Fibroblast of the conjunctiva (primary cell): ENCODE results near the gene GRWD1.
A peak's percentile ranks its signal among the peaks of the same experiment; 100 is the strongest.

Source experiments
- DNase-seq: peaks from one replicate; pipeline ENCODE4 v3.0.0-alpha.2; 2010; ENCODE audit warnings: low read depth

The GRWD1 gene

DNA sequence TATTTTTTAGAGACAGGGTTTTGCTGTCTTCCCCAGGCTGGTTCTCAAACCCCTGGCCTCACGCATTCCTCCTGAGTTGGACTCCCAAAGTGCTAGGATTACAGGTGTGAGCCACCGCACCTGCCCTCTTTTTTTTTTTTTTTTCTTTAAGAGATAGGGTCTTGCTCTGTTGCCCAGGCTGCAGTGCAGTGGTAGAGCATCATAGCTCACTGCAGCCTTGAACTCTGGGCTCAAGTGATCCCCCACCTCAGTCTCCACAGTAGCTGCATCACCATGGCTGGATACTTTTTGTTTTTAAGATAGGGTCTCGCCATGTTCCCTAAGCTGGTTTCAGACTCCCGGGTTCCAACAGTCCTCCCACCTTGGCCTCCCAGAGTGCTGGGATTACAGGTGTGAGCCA, 11.1 kb downstream of the GRWD1 start:
- DNase-seq: no peak

DNA sequence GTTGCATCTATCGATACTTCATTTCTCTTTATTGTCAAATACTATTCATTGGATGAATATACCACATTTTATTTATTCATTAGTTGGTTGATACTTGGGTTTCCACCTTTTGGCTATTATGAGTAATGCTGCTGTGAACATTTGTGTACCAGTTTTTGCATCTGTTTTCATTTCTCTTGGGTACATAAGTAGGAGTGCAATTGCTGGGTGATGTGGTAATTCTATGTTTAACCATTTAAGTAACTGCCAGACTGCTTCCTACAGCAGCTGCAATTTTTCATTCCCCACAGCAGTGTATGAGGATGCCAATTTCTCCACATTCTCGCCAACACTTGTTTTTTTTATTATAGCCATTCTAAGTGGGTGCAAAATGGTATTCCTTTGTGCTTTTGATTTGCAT, 12.2 kb downstream of the GRWD1 start:
- DNase-seq: peak; percentile 58

DNA sequence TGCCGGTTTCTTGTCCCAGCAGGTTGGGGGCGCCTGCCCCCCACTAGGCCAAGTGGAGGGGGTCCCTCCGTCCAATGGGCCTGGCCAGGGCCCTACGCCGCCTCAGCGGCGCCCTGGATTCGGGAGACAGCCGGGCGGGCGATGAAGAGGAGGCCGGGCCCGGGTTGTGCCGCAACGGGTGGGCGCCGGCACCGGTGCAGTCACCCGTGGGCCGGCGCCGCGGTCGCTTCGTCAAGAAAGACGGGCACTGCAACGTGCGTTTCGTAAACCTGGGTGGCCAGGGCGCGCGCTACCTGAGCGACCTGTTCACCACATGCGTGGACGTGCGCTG, 15.8 kb downstream of the GRWD1 start:
- no peak for DNase-seq

DNA sequence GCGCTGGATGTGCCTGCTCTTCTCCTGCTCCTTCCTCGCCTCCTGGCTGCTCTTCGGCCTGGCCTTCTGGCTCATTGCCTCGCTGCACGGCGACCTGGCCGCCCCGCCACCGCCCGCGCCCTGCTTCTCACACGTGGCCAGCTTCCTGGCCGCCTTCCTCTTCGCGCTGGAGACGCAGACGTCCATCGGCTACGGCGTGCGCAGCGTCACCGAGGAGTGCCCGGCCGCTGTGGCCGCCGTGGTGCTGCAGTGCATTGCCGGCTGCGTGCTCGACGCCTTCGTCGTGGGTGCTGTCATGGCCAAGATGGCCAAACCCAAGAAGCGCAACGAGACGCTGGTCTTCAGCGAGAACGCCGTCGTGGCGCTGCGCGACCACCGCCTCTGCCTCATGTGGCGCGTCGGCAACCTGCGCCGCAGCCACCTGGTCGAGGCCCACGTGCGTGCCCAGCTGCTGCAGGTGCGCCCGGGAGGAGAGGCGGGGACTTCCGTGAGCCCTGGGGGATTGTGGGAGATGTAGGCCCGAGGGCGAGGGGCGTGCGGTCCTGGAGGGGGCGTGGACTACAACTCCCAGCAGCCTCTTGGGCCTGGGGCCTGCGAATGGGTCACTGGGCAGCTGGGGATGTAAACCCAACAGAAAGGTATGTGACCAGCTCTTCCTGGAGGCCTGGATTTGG, 16.3 kb downstream of the GRWD1 start:
- DNase-seq: no peak

DNA sequence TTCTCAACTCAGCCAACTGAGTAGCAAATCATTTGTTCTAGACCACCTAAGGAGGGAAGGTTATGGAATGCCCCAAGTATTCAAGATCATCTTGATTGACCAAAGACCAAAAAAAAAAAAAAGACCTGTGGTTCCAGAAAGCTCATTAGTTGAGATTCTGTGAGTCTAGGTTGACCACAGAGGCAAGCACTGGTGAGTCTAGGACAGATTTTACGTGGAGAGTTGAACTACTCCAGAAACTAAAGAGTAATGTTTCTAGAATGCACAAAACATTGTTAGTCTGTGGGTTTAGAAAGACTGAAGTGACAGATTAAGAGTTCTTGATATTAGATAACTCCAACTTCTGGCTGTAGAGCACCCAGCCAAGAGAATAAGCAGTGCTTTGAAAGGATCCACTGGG, 19.4 kb downstream of the GRWD1 start:
- no peak for DNase-seq

DNA sequence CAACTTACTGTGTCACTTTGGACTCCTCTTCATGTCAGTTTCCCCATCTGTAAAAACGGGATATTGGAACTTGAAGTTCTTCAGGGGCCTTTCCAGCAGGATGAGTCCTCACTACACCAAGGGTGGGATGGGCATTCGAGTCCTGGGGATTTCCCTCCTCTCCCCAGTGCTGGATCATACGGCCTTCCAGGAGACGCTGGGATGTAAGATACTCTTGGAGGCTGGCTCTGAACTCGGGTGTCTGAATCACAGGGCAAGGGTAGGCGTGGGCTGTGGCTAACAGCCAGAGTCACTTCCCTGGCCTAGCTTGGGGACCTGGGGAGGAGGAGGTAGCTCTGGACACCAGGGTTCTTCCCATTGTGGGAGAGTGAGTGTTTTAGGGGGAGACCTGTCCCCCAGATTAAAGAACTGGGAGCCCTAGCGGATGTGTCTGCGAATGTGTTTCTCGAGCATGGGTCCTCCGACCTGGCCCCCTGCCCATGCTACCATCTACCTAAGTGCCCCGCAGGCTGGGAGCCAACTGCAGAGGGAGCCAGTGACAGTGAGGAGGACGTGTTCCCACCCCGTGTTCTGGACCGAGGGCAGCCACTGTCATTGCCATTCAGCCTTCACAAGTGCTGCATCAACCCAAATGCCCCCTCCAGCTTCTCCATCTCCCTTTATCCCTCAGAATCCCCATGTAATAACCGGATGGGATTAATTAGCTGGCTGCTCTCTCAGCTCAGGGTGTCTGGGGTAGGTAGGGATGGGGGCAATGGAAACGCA, 21.0 kb downstream of the GRWD1 start:
- no peak for DNase-seq

DNA sequence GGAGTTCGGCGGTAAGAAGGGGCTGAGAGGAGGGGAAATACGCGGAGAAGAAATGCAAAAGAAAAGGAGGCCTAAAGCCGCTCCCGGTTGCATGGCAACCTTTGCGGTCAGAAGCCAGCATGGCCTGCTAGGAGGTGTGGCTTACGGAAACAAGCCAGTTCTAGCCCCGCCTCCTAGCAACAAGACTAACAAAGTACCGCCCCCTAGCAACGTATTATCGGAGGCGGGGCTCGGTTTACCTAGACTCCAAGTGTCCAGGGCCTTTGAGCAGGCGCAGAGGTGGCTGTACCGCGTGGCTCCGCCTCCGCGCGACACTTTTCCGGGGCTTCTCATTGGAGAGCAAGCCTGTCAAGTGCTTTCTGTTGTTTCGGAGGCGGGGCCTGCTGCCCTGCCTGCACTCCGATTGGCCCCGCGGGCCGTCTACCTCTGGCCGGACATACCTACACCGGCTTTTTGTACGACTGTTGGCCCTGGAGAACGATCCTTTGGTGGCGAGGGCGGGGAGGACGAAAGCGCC, 23.0 kb downstream of the GRWD1 start:
- DNase-seq: peak; percentile 100

DNA sequence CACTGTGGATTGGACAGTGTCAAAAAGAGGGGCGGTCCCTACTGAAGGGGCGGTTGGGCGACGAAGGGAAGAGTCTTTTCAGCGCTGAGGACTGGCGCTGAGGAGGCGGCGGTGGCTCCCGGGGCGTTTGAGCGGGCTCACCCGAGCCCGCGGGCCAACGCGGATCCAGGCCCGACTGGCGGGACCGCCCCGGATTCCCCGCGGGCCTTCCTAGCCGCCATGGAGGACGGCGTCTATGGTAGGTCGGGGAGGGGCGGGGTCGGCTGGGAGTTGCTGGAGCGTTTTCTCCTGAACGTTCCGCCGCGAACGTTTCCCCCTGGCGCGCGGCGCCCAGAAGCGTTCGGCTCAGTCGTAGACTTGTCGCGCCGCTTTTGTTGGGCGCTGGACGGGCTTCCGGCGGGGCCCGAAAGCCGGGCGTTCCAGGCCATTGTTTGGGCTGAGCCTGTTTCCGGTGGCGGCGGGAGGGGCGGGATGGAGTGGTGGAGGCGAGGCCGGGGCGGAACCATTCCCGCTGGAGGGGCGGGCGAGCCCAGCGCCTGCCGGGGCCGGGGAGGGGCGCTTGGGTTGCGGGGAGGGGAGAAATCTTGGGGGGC, 23.6 kb downstream of the GRWD1 start, which contains the start of gene CYTH2:
Gene CYTH2, plus strand, starts transcription at position 81 of the 593 bp plus-strand sequence. Its CDS starts 139 bp downstream, at position 220.
- peak; percentile 49 for DNase-seq

DNA sequence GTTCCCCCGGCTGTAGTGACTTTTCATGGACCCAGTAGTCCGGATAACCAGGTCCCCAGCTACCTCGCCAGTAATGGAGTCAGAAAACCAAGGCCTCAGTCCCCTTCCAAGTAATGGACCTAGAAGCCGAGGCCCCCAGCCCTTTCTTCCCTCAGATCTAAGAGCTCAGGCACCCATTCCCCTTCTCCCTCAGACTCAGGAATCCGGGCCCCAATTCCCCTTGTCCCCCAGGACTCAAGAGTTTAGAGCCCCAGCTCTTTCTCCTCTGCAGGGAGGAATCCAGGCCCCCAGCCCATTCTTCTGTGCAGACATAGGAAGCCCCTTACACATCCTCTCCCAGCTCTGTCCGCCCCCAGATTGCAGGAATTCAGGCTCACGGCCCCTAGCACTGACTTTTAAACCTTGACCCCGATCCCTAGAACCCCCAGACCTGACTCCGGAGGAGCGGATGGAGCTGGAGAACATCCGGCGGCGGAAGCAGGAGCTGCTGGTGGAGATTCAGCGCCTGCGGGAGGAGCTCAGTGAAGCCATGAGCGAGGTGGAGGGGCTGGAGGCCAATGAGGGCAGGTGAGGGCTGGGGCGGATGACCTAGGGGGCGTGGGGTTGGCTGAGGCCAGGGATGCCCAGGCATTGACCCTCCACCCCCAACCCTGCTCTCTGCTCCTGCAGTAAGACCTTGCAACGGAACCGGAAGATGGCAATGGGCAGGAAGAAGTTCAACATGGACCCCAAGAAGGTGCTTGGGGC, 24.3 kb downstream of the GRWD1 start:
- no peak for DNase-seq

DNA sequence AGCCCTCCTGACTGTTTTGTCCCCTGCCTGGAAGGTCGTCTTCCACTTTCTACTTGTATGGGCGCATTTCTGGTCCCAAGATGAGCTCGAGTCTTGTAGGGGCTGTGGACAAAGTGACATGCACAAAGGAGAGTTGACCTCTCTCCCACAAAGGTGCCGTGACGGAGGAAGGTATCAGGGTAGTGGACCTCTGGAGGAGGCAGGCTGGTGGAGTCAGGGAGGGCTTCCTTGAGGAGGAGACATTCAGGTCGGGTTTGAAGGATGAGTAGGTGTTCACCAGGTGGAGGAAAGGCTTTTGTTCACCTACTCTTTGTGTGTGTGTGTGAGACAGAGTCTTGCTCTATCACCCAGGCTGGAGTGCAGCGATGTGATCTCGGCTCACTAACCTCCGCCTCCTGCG, 25.1 kb downstream of the GRWD1 start:
- DNase-seq: no peak

DNA sequence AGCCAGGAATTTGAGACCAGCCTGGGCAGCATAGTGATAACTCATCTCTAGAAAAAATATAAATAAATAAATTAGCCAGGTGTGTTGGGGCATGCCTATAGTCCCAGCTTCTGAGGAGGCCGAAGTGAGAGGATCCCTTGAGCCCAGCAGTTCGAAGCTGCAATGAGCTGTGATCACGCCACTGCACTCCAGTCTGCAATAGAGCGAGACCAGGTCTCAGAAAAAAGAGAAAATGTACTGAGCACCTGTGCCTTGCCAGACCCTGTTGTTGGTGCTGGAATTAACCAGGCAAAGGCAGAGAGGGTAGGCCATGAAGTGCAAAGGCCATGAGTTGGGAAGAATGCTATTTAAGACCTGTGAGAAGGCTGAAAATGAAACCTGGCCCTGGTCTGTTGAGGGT, 26.1 kb downstream of the GRWD1 start:
- no peak for DNase-seq

DNA sequence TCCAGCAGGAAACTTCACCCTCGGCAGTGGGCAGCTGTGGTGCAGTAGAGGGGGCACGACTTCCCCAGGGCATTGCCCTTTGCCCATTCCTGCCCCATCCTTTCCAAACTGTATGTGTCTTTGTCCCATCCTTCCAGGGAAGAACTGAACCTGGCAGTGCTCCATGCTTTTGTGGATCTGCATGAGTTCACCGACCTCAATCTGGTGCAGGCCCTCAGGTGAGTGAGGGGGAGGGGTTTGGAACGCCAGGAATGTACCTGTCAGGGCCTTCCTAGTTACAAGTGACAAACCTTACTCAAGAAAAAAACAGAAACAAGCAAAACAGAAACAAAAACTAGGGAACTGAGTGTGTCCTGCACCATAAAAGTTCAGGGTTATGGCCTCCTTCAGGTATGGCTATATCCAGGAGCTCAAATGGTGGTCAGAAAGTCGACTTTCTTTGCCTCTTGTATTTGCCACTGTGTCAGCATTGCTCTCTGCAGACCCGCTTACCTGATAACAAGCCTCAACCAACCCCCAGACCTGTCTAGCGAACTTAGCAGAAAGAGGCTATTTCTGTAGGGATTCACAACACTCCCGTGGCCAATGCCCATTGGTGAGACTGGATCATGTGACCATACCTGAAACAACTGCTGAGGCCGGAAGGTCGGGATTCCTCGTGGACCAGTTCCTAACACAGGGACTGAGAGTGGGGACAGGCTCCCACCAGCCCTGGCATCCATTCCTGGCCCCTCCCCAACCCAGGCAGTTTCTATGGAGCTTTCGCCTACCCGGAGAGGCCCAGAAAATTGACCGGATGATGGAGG, 27.6 kb downstream of the GRWD1 start:
- DNase-seq: no peak

DNA sequence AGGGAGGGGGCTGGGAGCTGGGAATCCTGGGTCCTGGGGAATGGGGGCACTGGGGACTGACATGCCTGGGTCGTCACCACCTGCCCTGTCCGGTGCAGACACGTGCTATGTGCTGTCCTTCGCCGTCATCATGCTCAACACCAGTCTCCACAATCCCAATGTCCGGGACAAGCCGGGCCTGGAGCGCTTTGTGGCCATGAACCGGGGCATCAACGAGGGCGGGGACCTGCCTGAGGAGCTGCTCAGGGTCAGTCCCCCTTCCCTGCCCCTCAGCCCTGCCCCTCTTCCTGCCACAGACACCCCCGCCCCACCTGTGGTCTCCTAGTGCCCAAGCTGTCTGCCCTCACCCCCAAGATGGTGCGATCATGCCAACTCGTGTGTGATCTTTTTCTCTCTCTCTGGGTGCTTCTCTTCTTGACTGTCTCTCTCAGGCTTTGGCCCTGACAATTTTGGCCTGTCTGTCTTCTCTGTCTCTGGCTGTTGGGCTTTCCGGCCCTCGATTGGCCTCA, 28.4 kb downstream of the GRWD1 start:
- no peak for DNase-seq

DNA sequence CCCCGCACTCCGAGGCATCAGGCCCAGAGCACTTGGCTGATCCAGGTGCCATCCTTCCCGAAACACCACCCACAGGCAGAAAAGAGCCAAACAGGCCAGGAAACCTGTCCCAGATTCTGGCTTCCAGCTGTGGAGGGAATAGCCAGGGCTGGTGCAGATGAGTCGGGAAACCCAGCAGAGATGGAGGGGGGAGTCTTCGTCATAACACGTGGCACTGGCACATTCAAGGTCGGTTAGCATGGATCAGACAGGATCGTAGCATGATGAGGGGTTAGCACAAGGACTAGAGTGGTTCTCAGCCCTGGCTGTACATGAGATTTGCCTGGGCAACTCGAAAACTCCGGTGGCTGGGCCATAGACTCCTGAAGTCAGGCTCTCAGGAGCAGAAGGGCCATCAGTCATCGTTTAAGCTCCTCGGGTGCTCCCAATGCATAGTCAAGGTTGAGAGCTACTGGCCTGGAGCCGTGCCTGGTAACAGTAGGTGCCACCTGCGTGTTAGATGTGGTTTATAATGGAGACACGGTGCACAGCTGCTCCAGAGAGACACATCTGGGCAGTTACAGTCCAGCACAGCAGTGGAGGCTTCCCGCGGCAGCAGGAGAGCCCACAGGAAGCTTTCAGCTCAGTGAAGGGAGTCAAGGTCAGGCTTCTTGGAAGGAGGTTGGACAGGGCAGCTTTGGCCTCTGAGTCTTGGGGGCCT, 29.7 kb downstream of the GRWD1 start:
- DNase-seq: no peak

DNA sequence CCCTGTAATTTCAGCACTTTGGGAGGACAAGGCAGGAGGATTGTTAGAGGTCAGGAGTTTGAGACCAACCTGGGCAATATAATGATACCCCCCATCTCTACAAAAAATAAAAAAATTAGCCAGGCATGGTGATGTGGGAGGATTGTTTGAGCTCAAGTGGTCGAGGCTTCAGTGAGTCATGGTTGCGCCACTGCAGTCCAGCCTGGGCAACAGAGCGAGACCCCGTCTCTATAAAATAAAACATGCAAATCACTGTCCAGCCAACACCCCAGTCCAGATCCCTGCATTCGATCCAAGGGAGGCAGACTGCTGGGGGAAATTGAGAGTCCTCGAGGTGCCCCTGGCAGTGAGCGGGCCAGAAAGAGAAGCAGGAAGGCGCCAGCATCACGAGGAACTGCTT, 30.4 kb downstream of the GRWD1 start:
- DNase-seq: no peak

DNA sequence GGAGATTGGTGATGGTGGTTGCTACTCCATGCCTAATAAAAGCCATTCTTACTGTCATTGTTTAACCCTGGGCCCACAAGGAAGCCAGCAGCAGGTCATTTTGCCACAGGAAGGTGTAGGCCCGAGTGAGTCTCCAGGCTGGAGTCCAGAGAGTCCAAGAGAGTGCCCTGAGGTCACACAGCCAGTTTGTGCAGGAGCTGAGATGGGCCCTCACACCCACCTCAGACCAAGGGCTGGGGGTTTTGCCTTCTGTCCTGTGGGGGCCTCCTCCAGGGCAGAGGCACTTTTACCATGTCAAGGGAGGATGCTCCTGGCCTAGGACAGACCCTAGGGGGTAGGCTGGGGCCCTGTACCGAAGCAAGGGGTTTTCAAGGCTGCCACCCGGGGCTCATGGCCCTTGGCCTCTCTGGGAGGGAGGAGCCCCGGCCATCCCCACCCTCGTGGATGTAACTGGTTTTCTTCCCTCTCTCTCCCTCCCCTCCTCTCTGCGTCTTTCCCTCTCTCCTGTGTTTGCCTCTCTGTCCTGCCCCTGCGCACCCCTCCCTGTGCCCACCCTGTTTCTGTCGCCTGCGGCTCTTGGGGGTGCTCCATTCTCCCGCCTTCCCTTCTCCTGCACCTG, 31.4 kb downstream of the GRWD1 start:
- DNase-seq: no peak

DNA sequence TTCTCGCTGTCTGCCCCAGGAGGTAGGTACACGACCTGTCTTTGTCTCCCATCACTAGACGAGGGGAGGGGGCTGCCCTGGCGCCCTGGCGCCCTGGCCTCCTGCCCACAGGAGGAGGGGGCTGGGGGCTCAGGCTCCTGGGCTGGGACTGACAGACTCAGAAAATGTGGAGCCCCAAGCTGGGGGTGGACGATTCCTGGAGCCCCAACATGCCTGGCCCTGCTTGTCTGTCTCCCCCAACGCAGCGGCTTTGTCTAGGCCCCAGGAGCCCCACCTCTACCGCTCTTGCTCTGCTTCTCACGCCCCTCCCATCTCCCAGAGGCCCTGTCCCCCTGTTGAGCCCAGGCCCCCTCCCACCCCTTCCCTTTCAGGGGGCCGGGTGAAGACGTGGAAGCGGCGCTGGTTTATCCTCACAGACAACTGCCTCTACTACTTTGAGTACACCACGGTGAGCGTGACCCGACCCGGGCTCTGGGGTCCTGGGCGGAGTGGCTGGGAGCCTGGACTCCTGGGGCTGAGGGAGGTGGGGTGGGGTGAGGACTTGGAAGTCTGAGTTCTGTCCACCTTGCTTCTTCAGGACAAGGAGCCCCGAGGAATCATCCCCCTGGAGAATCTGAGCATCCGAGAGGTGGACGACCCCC, 32.0 kb downstream of the GRWD1 start:
- no peak for DNase-seq

DNA sequence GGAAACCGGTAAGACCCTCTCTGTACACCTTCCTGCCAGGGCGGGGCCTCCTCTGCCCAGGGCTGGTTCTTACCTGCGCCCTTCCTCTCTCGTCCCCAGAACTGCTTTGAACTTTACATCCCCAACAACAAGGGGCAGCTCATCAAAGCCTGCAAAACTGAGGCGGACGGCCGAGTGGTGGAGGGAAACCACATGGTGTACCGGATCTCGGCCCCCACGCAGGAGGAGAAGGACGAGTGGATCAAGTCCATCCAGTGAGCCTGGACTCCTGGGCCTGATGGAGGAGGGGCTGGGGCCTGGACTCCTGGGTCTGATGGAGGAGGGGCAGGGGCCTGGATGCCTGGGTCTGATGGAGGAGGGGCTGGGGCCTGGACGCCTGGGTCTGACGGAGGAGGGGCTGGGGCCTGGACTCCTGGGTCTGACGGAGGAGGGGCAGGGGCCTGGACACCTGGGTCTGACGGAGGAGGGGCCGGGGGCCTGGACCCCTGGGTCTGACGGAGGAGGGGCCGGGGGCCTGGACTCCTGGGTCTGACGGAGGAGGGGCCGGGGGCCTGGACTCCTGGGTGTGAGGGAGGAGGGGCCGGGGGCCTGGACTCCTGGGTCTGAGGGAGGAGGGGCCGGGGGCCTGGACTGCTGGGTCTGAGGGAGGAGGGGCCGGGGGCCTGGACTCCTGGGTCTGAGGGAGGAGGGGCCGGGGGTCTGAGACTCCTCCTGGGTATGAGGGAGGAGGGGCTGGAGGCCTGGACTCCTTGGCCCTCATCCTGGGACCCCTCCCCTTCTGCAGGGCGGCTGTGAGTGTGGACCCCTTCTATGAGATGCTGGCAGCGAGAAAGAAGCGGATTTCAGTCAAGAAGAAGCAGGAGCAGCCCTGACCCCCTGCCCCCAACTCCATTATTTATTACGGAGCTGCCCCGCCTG, 32.8 kb downstream of the GRWD1 start:
- DNase-seq: no peak

DNA sequence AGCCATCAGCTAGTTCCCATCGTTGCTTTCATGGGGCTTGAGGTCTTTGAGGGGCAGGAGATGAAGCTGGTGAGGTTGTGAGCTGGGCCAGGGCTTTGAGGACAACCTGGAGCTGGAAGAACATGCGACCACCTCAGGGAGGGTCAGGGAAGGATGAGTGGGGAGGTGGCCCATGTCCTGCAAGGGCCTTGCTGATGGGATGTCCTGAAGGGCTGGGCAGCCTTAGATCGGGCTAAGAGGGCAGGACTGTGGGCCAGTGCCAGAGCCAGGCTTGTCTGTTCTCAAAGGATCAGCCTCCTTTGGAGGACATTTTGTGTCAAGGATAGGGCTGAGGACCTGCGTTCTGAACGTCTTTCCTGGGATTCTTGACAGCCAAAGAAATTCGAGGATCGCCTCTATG, 33.9 kb downstream of the GRWD1 start:
- DNase-seq: no peak
